Neural cell (in vitro differentiated cells): ENCODE measurements around the gene BIRC2. TPM values are rescaled to one million over a fixed set of nuclear protein-coding genes. Genes with fewer than 3 reads are reported as not detected.

ENCODE experiments used
- H2AFZ ChIP-seq: fragments of 200-600, 300-800 bp; sonication (generic), shearing (Covaris generic); 2 replicates; pipeline ENCODE4 v1.6.0; 2014; ENCODE audit warnings: low read depth, mild to moderate bottlenecking, antibody characterized with exemption, low read length, moderate library complexity
- H3F3A ChIP-seq: fragments of 200-600 bp; shearing (Covaris generic); 2 replicates; pipeline ENCODE4 v1.6.1; 2016; ENCODE audit warnings: mild to moderate bottlenecking, moderate library complexity, mixed read lengths, antibody characterized with exemption, low read length; ENCODE audit not compliant: insufficient read depth, poor library complexity, severe bottlenecking
- H3K27ac ChIP-seq: fragments of 200-600, 300-800 bp; sonication (generic), shearing (Covaris generic); 2 replicates; pipeline ENCODE4 v1.5.1; 2014; ENCODE audit warnings: mild to moderate bottlenecking, low read length, moderate library complexity
- H3K27me3 ChIP-seq: fragments of 300-800, 200-600 bp; sonication (generic), shearing (Covaris generic); 2 replicates; pipeline ENCODE4 v1.6.0; 2014; ENCODE audit warnings: mild to moderate bottlenecking, low read depth, low read length, moderate library complexity; ENCODE audit not compliant: insufficient read depth
- H3K36me3 ChIP-seq: fragments of 300-800, 200-600 bp; sonication (generic), shearing (Covaris generic); 2 replicates; pipeline ENCODE4 v1.5.1; 2014; ENCODE audit warnings: mild to moderate bottlenecking, antibody characterized with exemption, low read length, moderate library complexity; ENCODE audit not compliant: insufficient read depth
- H3K4me2 ChIP-seq: fragments of 300-800, 200-600 bp; sonication (generic), shearing (Covaris generic); 2 replicates; pipeline ENCODE4 v1.6.0; 2014; ENCODE audit warnings: mild to moderate bottlenecking, low read length
- H3K4me3 ChIP-seq: fragments of 300-800, 200-600 bp; sonication (generic), shearing (Covaris generic); 2 replicates; pipeline ENCODE4 v1.5.1; 2014; ENCODE audit warnings: mild to moderate bottlenecking, low read length, moderate library complexity
- H3K79me2 ChIP-seq: fragments of 200-600 bp; shearing (Covaris generic); replicated peaks from 2 replicates; pipeline ENCODE4 v1.6.0; 2014; ENCODE audit warnings: mild to moderate bottlenecking, low read length, moderate library complexity; ENCODE audit not compliant: insufficient read depth
- H3K9ac ChIP-seq: fragments of 300-800, 200-600 bp; sonication (generic), shearing (Covaris generic); 2 replicates; pipeline ENCODE4 v1.6.1; 2016; ENCODE audit warnings: mild to moderate bottlenecking, low read length, mixed read lengths
- H3K9me2 ChIP-seq: fragments of 200-600 bp; shearing (Covaris generic); 2 replicates; pipeline ENCODE4 v1.6.1; 2016; ENCODE audit warnings: mild to moderate bottlenecking, low read length, mixed read lengths; ENCODE audit not compliant: insufficient read depth
- H3K9me3 ChIP-seq: fragments of 200-600, 300-800 bp; sonication (generic), shearing (Covaris generic); 2 replicates; pipeline ENCODE4 v1.6.1; 2016; ENCODE audit warnings: mild to moderate bottlenecking, mixed run types, low read length, moderate library complexity, mixed read lengths
- H4K20me1 ChIP-seq: fragments of 200-600 bp; shearing (Covaris generic); 2 replicates; pipeline ENCODE4 v1.6.1; 2016; ENCODE audit warnings: mild to moderate bottlenecking, mixed run types; ENCODE audit not compliant: insufficient read depth
- EP300 ChIP-seq: fragments of 450-650 bp; conservative IDR thresholded peaks from 2 replicates; pipeline ENCODE4 v1.6.1; 2014; ENCODE audit warnings: antibody characterized with exemption, mild to moderate bottlenecking, moderate library complexity; ENCODE audit not compliant: poor library complexity, severe bottlenecking
- EZH2 ChIP-seq: fragments of 200-600, 300-800 bp; shearing (Covaris generic), sonication (generic); IDR thresholded peaks from 2 replicates; pipeline ENCODE4 v1.6.1; 2014; ENCODE audit warnings: antibody characterized with exemption, low read length, borderline replicate concordance, mild to moderate bottlenecking; ENCODE audit not compliant: insufficient read depth, poor library complexity, severe bottlenecking
- MXI1 ChIP-seq: fragments of 450-650 bp; conservative IDR thresholded peaks from 2 replicates; pipeline ENCODE4 v1.6.1; 2014; ENCODE audit warnings: antibody characterized with exemption, mild to moderate bottlenecking; ENCODE audit not compliant: poor library complexity, severe bottlenecking
- POLR2AphosphoS5 ChIP-seq: IDR thresholded peaks from 2 replicates; pipeline ENCODE4 v1.6.1; 2012
- RAD21 ChIP-seq: fragments of 450-650 bp; conservative IDR thresholded peaks from 2 replicates; pipeline ENCODE4 v1.6.1; 2014; ENCODE audit warnings: antibody characterized with exemption, mild to moderate bottlenecking, moderate library complexity
- REST ChIP-seq: IDR thresholded peaks from 2 replicates; pipeline ENCODE4 v1.6.1; 2012; ENCODE audit warnings: borderline replicate concordance
- SMC3 ChIP-seq: fragments of 450-650 bp; conservative IDR thresholded peaks from 2 replicates; pipeline ENCODE4 v1.6.1; 2014; ENCODE audit warnings: antibody characterized with exemption, mild to moderate bottlenecking, moderate library complexity; ENCODE audit not compliant: poor library complexity
- TAF1 ChIP-seq: IDR thresholded peaks from 2 replicates; pipeline ENCODE4 v1.6.1; 2012; ENCODE audit warnings: low read depth
- polyA plus RNA-seq: library from polyadenylated mRNA; depleted of rRNA; stranded (reverse); fragments of >200 nt; gene quantifications from 2 replicates; pipeline ENCODE4 v1.2.3, GENCODE V29; 2014
- TF ChIP-seq, protein P1 (sequence below): fragments of 450-650 bp; IDR thresholded peaks from 2 replicates; pipeline ENCODE4 v1.5.1; 2014; ENCODE audit warnings: antibody characterized with exemption, mild to moderate bottlenecking, moderate library complexity; ENCODE audit not compliant: poor library complexity, severe bottlenecking

The BIRC2 gene
- polyA plus RNA-seq, 1 donor from 2014 or later = 68.7 TPM

DNA sequence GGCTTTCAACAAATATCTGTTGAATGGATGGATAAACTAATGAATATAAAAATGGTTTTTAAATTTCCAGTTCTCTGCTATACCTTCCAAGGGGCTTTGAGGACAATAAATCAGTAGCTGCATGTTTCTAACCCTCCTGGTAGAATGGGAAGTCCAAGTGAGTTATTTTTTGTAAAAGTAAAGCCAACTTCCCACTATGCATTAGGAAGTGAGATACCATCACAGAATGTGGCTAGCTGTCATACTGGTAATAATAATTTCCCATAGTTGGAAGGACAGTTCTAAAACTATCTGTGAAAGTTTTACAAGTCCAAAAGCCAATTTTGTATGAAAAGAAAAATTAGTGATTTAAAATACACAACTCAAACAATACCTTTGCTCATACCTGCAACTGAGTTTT lies 55.5 kb downstream of the BIRC2 start:
- H4K20me1 ChIP-seq = no peaks in the 10 kb centered on the region
- H2AFZ ChIP-seq = no peak overlapping the region
- no peak overlapping the region for H3K4me2 ChIP-seq
- H3K4me3 ChIP-seq = no peak overlapping the region
- no peak overlapping the region for H3K27ac ChIP-seq
- H3F3A ChIP-seq = no peaks in the 10 kb centered on the region
- no peaks in the 10 kb centered on the region for H3K9me2 ChIP-seq
- H3K79me2 ChIP-seq = peaks cover 5% of the 10 kb centered on the region
- TF ChIP-seq, protein P1, sequence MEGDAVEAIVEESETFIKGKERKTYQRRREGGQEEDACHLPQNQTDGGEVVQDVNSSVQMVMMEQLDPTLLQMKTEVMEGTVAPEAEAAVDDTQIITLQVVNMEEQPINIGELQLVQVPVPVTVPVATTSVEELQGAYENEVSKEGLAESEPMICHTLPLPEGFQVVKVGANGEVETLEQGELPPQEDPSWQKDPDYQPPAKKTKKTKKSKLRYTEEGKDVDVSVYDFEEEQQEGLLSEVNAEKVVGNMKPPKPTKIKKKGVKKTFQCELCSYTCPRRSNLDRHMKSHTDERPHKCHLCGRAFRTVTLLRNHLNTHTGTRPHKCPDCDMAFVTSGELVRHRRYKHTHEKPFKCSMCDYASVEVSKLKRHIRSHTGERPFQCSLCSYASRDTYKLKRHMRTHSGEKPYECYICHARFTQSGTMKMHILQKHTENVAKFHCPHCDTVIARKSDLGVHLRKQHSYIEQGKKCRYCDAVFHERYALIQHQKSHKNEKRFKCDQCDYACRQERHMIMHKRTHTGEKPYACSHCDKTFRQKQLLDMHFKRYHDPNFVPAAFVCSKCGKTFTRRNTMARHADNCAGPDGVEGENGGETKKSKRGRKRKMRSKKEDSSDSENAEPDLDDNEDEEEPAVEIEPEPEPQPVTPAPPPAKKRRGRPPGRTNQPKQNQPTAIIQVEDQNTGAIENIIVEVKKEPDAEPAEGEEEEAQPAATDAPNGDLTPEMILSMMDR = no peak
- no peak for TF ChIP-seq POLR2AphosphoS5
- no peak for TF ChIP-seq EP300
- no peak for TF ChIP-seq RAD21
- no peak for TF ChIP-seq TAF1
- no peak for TF ChIP-seq EZH2
- TF ChIP-seq SMC3 = no peak
- no peak for TF ChIP-seq REST
- TF ChIP-seq MXI1 = no peak
- no peaks in the 10 kb centered on the region for H3K9me3 ChIP-seq
- H3K9ac ChIP-seq = no peak overlapping the region
- no peaks in the 10 kb centered on the region for H3K36me3 ChIP-seq
- H3K27me3 ChIP-seq = no peaks in the 10 kb centered on the region

- Histone ChIP-seq H3K4me3 (no peak overlapping the region), H3K36me3 (no peaks in the 10 kb centered on the region), H2AFZ (no peak overlapping the region), H3K27ac (no peak overlapping the region), H4K20me1 (no peaks in the 10 kb centered on the region), H3F3A (no peaks in the 10 kb centered on the region), H3K4me2 (no peak overlapping the region), H3K9me2 (no peaks in the 10 kb centered on the region), H3K27me3 (no peaks in the 10 kb centered on the region), H3K9me3 (no peaks in the 10 kb centered on the region), H3K79me2 (peaks cover 5% of the 10 kb centered on the region), H3K9ac (no peak overlapping the region)
- TF ChIP-seq REST (no peak), MXI1 (no peak), POLR2AphosphoS5 (no peak), SMC3 (no peak)
- TF ChIP-seq, protein P1 = no peak
Observed at GRCh38 chr11:102405501-102405900, 58.5 kb downstream of the BIRC2 start.
